AG04450 (cell line): ENCODE data around the gene ALDH7A1. TPM values are rescaled to one million over a fixed set of nuclear protein-coding genes. Genes with fewer than 3 reads are reported as not detected.

Experiments used
- CTCF ChIA-PET: fragments of 300-600, 350-600 bp; formaldehyde crosslinking; extraction: SDS; loops from one replicate; lab custom pipeline; 2022; ENCODE audit warnings: antibody characterized with exemption, inconsistent platforms; lab: Charles Lee
- POLR2A ChIA-PET: fragments of 350-600 bp; formaldehyde crosslinking; extraction: SDS; loops from one replicate; lab custom pipeline; 2021; ENCODE audit warnings: antibody characterized with exemption, inconsistent platforms; lab: Yijun Ruan, JAX
- DNase-seq: peaks from one replicate; pipeline ENCODE4 v3.0.0-alpha.2; 2011; ENCODE audit warnings: low read depth, low spot score
- H3K27ac ChIP-seq: one replicate; pipeline ENCODE4 v1.5.1; 2012; ENCODE audit warnings: low read depth, low read length, control low read depth
- H3K27me3 ChIP-seq: one replicate; pipeline ENCODE4 v1.6.0; 2012; ENCODE audit warnings: low read length; ENCODE audit not compliant: control insufficient read depth, insufficient read depth
- H3K4me3 ChIP-seq: 2 replicates; pipeline ENCODE4 v1.5.1; 2011; ENCODE audit warnings: mild to moderate bottlenecking, low read depth, low read length, control low read depth
- H3K9me3 ChIP-seq: 2 replicates; pipeline ENCODE4 v1.5.1; 2012; ENCODE audit warnings: low read length; ENCODE audit not compliant: control insufficient read depth, insufficient read depth
- polyA plus RNA-seq: library from polyadenylated mRNA; depleted of rRNA; stranded (reverse); fragments of >200 nt; gene quantifications from 2 replicates; pipeline ENCODE4 v1.2.3, GENCODE V29; 2011
- TF ChIP-seq, protein P1 (sequence below): IDR thresholded peaks from 2 replicates; pipeline ENCODE4 v1.5.1; 2011; ENCODE audit warnings: low read depth, low read length, control low read depth, inconsistent platforms

Gene ALDH7A1
- polyA plus RNA-seq, 1 experiment = 97.2 TPM

DNA sequence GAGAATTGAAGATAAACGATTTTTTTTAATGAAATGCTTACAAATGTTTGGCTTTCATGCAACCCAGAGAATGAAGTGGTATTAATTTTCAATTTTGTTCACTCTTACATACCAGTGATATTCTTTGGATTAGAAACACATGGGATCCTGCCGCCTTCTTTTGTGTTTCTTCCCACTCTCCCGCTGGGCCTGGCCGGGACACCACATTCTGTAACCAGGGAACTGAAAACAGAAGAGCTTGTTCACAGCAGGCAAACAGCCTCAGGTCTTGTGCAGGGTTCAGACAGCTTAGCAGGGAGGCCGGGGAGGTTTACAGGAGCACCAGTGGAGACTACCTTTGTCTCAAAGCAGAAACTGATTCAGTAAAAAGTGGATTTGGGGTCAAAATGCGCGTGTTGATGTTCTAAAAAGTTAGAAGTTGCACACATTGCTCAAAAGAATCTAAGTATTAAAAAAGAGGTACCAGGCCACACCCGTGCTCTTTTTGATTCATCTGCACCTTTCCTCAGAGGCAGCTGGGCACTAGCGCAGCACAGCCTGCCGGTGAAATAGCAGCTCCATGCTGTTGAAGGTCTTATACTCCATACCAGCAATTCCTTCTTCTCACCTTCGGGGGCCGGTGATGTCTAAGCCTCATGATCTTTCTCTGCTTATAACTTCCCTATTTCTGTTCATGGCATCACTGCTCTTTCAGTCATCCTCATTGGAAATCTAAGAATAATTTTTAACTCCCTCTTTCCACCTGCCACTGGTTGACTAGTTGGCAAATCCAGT is 104.7 kb downstream of the ALDH7A1 start:
- POLR2A ChIA-PET = no interaction called here
- TF ChIP-seq, protein P1, sequence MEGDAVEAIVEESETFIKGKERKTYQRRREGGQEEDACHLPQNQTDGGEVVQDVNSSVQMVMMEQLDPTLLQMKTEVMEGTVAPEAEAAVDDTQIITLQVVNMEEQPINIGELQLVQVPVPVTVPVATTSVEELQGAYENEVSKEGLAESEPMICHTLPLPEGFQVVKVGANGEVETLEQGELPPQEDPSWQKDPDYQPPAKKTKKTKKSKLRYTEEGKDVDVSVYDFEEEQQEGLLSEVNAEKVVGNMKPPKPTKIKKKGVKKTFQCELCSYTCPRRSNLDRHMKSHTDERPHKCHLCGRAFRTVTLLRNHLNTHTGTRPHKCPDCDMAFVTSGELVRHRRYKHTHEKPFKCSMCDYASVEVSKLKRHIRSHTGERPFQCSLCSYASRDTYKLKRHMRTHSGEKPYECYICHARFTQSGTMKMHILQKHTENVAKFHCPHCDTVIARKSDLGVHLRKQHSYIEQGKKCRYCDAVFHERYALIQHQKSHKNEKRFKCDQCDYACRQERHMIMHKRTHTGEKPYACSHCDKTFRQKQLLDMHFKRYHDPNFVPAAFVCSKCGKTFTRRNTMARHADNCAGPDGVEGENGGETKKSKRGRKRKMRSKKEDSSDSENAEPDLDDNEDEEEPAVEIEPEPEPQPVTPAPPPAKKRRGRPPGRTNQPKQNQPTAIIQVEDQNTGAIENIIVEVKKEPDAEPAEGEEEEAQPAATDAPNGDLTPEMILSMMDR = no peak
- no peak overlapping the region for H3K27ac ChIP-seq

GRCh38 chr5:126488443-126489065 is 106.5 kb downstream of the ALDH7A1 start:
- CTCF ChIA-PET = interaction anchor here (1.2 to 4.5 kb wide), 2 partner anchors 8 to 11 kb away, joined by 5 to 28 read pairs; no protein-coding TSS in a partner anchor
- H3K9me3 ChIP-seq = no peaks in the 10 kb centered on the region
- no peak overlapping the region for H3K27ac ChIP-seq
- H3K4me3 ChIP-seq = no peak overlapping the region
- H3K27me3 ChIP-seq = no peaks in the 10 kb centered on the region
- POLR2A ChIA-PET = no interaction called here
- no peak for DNase-seq
- TF ChIP-seq, protein P1 = no peak

More for the DNA sequence above, 104.7 kb downstream of the ALDH7A1 start:
- DNase-seq = no peak
- H3K9me3 ChIP-seq = no peaks in the 10 kb centered on the region
- CTCF ChIA-PET = interaction anchor here (1.2 to 4.5 kb wide), 4 partner anchors 9 to 151 kb away, joined by 3 to 28 read pairs (median 4); no protein-coding TSS in a partner anchor
- no peak overlapping the region for H3K4me3 ChIP-seq
- no peaks in the 10 kb centered on the region for H3K27me3 ChIP-seq

- Histone ChIP-seq H3K4me3 (no peak overlapping the region), H3K27ac (no peak overlapping the region), H3K9me3 (no peaks in the 10 kb centered on the region), H3K27me3 (no peaks in the 10 kb centered on the region)
- ChIA-PET CTCF (interaction anchor here (1.0 to 4.5 kb wide), 2 partner anchors 12 to 134 kb away, joined by 5 to 28 read pairs; no protein-coding TSS in a partner anchor), POLR2A (no interaction called here)
- TF ChIP-seq, protein P1 = no peak
- DNase-seq = no peak
Observed at GRCh38 chr5:126487596-126487995, 107.4 kb downstream of the ALDH7A1 start.

DNA sequence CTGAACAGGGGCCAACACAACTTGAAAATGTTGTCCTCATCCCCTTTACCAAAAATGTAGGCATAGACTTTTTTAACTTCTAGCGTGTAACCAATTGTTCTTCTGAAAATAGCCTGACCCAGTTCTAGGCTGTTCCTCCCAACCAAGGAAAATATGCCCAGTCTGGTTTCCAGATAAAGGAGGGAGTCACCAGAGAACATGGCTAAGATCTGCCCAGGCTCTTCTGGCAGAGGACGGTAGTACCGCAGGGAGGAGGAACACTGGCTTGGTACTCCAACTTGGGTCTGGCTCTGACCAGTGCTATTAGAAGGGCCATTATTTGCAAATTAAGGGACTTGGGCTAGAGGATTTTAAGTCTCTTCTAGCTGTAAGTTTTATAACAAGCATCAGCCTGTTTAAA is 108.7 kb downstream of the ALDH7A1 start:
- H3K9me3 ChIP-seq = no peaks in the 10 kb centered on the region
- H3K27me3 ChIP-seq = no peaks in the 10 kb centered on the region
- DNase-seq = no peak
- H3K27ac ChIP-seq = no peak overlapping the region
- H3K4me3 ChIP-seq = no peak overlapping the region
- CTCF ChIA-PET = interaction anchor here (4.5 kb wide), 1 partner anchor 13 kb away, joined by 28 read pairs; no protein-coding TSS in a partner anchor
- POLR2A ChIA-PET = no interaction called here
- TF ChIP-seq, protein P1 = no peak

DNA sequence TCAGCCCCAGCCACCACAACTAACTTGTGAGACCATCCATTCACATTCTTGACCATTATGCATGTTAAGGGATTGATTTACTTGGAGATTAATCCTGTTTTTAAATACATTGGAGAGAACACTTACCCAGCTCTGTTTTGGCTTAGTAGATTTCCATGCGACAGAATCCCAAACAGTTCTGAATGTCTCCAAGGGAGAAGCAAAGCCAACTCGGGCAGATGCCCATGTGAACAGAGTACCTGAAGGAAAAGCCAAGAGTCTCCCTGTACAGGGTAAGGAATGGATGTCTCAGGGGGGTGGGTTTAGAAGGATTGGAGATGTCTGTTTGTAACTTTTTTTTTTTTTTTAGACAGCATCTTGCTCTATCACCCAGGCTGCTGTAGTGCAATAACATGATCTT is 110.8 kb downstream of the ALDH7A1 start:
- Histone ChIP-seq H3K27ac (no peak overlapping the region), H3K9me3 (no peaks in the 10 kb centered on the region), H3K27me3 (no peaks in the 10 kb centered on the region), H3K4me3 (no peak overlapping the region)
- CTCF ChIA-PET = interaction anchor here (1.7 kb wide), 1 partner anchor 145 kb away, joined by 4 read pairs; no protein-coding TSS in a partner anchor
- no peak for DNase-seq
- POLR2A ChIA-PET = no interaction called here
- TF ChIP-seq, protein P1 = no peak
